Lower lobe of right lung (tissue), 2 donors: ENCODE results near the gene NDUFB10. TPM values are rescaled to one million over a fixed set of nuclear protein-coding genes. Genes with fewer than 3 reads are reported as not detected.
A peak's percentile ranks its signal among the peaks of the same experiment; 100 is the strongest.

Experiments used
- ATAC-seq, 2 donors: fragments of 200-7000 bp; cut with Tn5 transposase; one replicate each; pipeline ENCODE4 v1.9.1; 2020 to 2022; ENCODE audit warnings: mild to moderate bottlenecking in 2 of 2, moderate library complexity in 2 of 2
- DNase-seq: peaks from one replicate; pipeline ENCODE4 v3.0.0-alpha.2; 2020
- H3K27ac ChIP-seq: fragments of 200-600 bp; one replicate; pipeline ENCODE4 v1.8.0; 2022
- H3K27me3 ChIP-seq: fragments of 200-600 bp; one replicate; pipeline ENCODE4 v1.8.0; 2022; ENCODE audit warnings: low read depth
- H3K36me3 ChIP-seq: fragments of 200-600 bp; one replicate; pipeline ENCODE4 v1.8.0; 2022; ENCODE audit warnings: mild to moderate bottlenecking
- H3K4me1 ChIP-seq: fragments of 200-600 bp; one replicate; pipeline ENCODE4 v1.8.0; 2022
- H3K4me3 ChIP-seq: fragments of 200-600 bp; one replicate; pipeline ENCODE4 v1.8.0; 2022; ENCODE audit warnings: mild to moderate bottlenecking
- H3K9me3 ChIP-seq: fragments of 200-600 bp; one replicate; pipeline ENCODE4 v1.8.0; 2022
- intact Hi-C: fragments of 100-400 bp; cut with DNase I; formaldehyde crosslinking; loops from one replicate; pipeline ENCODE4 v1.11.0; 2022
- total RNA-seq: library from RNA; stranded (reverse); fragmentation: NEBNext Ultra II Directional; extraction: Animal tissue kit (Norgen Biotek cat#: 25700); gene quantifications from one replicate; pipeline ENCODE4 v1.2.1, GENCODE V29; 2021
- TF ChIP-seq, protein P1 (sequence below): fragments of 200-600 bp; IDR thresholded peaks from one replicate; pipeline ENCODE4 v1.8.0; 2022; ENCODE audit warnings: antibody characterized with exemption, mild to moderate bottlenecking
- donor health status: DM: no; HTN: yes; CAD: no; lungs with severe emphysema.

NDUFB10 gene
- total RNA-seq, 1 donor from 2014 or later, result 85.8 TPM

- peaks cover 6% of the 10 kb centered on the region for H3K4me1 ChIP-seq
- intact Hi-C loops, result no loop called here
- H3K4me3 ChIP-seq, result peak overlapping the region; percentile 64
Measured at GRCh38 chr16:1929578-1930337, 29.6 kb upstream of the NDUFB10 start.

DNA sequence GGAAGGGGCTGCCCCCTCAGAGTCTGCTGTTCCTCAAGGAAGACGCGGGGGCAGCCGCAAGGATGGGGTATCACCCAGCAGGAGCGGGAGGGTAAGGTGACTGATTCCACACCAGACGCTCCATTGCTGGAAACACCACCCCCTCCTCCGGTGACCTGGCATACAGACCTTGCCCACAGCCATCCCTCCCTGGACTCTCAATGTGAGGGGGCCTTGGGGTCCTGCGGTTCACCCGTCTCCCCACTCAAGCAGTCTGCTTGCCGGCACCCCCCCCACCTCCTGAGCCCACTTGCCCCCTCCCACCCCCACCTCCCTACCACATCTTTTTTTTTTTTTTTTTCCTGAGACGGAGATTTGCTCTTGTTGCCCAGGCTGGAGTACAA lies 29.0 kb upstream of the NDUFB10 start:
- no peaks in the 10 kb centered on the region for H3K9me3 ChIP-seq
- peaks cover 12% of the 10 kb centered on the region for H3K27me3 ChIP-seq
- peaks cover 6% of the 10 kb centered on the region for H3K4me1 ChIP-seq
- intact Hi-C loops, result no loop called here
- H3K27ac ChIP-seq, result no peak overlapping the region
- no peak overlapping the region for H3K4me3 ChIP-seq
- no peak for ATAC-seq
- no peaks in the 10 kb centered on the region for H3K36me3 ChIP-seq
- TF ChIP-seq, protein P1, sequence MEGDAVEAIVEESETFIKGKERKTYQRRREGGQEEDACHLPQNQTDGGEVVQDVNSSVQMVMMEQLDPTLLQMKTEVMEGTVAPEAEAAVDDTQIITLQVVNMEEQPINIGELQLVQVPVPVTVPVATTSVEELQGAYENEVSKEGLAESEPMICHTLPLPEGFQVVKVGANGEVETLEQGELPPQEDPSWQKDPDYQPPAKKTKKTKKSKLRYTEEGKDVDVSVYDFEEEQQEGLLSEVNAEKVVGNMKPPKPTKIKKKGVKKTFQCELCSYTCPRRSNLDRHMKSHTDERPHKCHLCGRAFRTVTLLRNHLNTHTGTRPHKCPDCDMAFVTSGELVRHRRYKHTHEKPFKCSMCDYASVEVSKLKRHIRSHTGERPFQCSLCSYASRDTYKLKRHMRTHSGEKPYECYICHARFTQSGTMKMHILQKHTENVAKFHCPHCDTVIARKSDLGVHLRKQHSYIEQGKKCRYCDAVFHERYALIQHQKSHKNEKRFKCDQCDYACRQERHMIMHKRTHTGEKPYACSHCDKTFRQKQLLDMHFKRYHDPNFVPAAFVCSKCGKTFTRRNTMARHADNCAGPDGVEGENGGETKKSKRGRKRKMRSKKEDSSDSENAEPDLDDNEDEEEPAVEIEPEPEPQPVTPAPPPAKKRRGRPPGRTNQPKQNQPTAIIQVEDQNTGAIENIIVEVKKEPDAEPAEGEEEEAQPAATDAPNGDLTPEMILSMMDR, result no peak
- DNase-seq, result no peak

More at GRCh38 chr16:1929578-1930337, 29.6 kb upstream of the NDUFB10 start:
- TF ChIP-seq, protein P1, result peak; percentile 100
- peak; percentile 97 to 99 for ATAC-seq
- Histone ChIP-seq H3K27ac (peak overlapping the region; percentile 80), H3K27me3 (peaks cover 13% of the 10 kb centered on the region), H3K9me3 (no peaks in the 10 kb centered on the region), H3K36me3 (no peaks in the 10 kb centered on the region)
- DNase-seq, result peak; percentile 94

GRCh38 chr16:1932050-1933028 lies 27.0 kb upstream of the NDUFB10 start:
- no peak for ATAC-seq
- no peak overlapping the region for H3K4me3 ChIP-seq
- H3K27ac ChIP-seq, result no peak overlapping the region
- peaks cover 6% of the 10 kb centered on the region for H3K36me3 ChIP-seq
- peaks cover 8% of the 10 kb centered on the region for H3K27me3 ChIP-seq
- H3K9me3 ChIP-seq, result no peaks in the 10 kb centered on the region
- peaks cover 6% of the 10 kb centered on the region for H3K4me1 ChIP-seq
- no peak for DNase-seq
- intact Hi-C loops, result no loop called here
- TF ChIP-seq, protein P1, result no peak

- peaks cover 6% of the 10 kb centered on the region for H3K4me1 ChIP-seq
Measured at GRCh38 chr16:1933097-1933661, 26.2 kb upstream of the NDUFB10 start.

More at GRCh38 chr16:1933097-1933661, 26.2 kb upstream of the NDUFB10 start:
- H3K27me3 ChIP-seq, result peaks cover 8% of the 10 kb centered on the region
- H3K4me3 ChIP-seq, result no peak overlapping the region
- intact Hi-C loops, result no loop called here
- DNase-seq (no peak), ATAC-seq (no peak)
- TF ChIP-seq, protein P1, result no peak
- no peak overlapping the region for H3K27ac ChIP-seq
- H3K36me3 ChIP-seq, result peaks cover 14% of the 10 kb centered on the region
- no peaks in the 10 kb centered on the region for H3K9me3 ChIP-seq
